Measurements from ENCODE around the gene DNAJB9. TPM values are rescaled to one million over a fixed set of nuclear protein-coding genes. Genes with fewer than 3 reads are reported as not detected.

The DNAJB9 gene
- total RNA-seq, result 10 to 100 TPM; 15.6 to 16.5 TPM

GRCh38 chr7:108569381-108570145 is at the start of gene DNAJB9, which contains the start of gene THAP5:
Gene DNAJB9 (plus strand): TSS chr7:108569874. CDS start chr7:108571727, 1,853 bp downstream.
Gene THAP5 (minus strand): TSS chr7:108569706. CDS start chr7:108569569, 137 bp downstream.

GRCh38 chr7:108525985-108526767 is 43.5 kb upstream of the DNAJB9 start, which contains the start of gene PNPLA8:
Gene PNPLA8 (minus strand): TSS chr7:108526135. CDS start chr7:108515491, 10,644 bp downstream.

Other genes with a start within 250 kb of the DNAJB9 start
- under 1 TPM in 1 of 2 experiments, not detected in 1; 0.40 TPM for gene NRCAM, start 113.4 kb upstream of the DNAJB9 start, total RNA-seq
- 10 to 100 TPM; 17.6 to 19.7 TPM for gene PNPLA8, start 43.7 kb upstream of the DNAJB9 start, total RNA-seq
- 10 to 100 TPM; 24.8 to 27.9 TPM for gene THAP5, start 168 bp upstream of the DNAJB9 start, total RNA-seq

Measured in activated naive CD4-positive, alpha-beta T cell treated with anti-CD3 and anti-CD28 coated beads, Interleukin-2, amount 10 ng/mL, durations not matched to agents 5 hours and 36 hours (primary cell).